Neural progenitor cell (in vitro differentiated cells): ENCODE data around the gene POLD3.

ENCODE experiments used
- EZH2 ChIP-seq: fragments of 200-600 bp; sonication (generic); IDR thresholded peaks from 2 replicates; pipeline ENCODE4 v1.6.1; 2017; ENCODE audit warnings: antibody characterized with exemption, mild to moderate bottlenecking, moderate library complexity
- TF ChIP-seq, protein P1 (sequence below): fragments of 200-600 bp; sonication (generic); IDR thresholded peaks from 2 replicates; pipeline ENCODE4 v1.5.1; 2017; ENCODE audit warnings: antibody characterized with exemption, mild to moderate bottlenecking

DNA sequence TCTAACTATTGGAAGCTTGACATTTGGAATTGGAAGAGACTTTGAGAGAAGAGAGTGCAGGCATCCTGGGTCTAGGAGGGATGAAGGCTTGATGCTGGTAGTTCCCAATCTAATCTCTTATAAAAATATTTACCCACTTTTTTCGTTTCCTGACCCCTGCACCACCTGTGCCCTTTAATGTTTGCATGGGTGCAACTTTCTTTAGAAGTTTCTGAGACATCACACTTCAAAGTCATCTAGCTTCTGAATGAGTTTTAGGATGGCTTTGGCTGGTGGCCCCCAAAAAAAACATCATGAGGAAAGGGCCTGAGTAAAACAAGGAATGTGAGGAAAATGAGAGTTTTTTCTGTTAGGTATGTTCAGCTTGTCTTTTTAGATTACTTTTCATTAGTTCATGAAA lies 1.1 kb downstream of the POLD3 start:
- TF ChIP-seq, protein P1, sequence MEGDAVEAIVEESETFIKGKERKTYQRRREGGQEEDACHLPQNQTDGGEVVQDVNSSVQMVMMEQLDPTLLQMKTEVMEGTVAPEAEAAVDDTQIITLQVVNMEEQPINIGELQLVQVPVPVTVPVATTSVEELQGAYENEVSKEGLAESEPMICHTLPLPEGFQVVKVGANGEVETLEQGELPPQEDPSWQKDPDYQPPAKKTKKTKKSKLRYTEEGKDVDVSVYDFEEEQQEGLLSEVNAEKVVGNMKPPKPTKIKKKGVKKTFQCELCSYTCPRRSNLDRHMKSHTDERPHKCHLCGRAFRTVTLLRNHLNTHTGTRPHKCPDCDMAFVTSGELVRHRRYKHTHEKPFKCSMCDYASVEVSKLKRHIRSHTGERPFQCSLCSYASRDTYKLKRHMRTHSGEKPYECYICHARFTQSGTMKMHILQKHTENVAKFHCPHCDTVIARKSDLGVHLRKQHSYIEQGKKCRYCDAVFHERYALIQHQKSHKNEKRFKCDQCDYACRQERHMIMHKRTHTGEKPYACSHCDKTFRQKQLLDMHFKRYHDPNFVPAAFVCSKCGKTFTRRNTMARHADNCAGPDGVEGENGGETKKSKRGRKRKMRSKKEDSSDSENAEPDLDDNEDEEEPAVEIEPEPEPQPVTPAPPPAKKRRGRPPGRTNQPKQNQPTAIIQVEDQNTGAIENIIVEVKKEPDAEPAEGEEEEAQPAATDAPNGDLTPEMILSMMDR = no peak
- no peak for TF ChIP-seq EZH2
